PC-9 (cell line): ENCODE measurements around the gene SLC9A3.

Experiments used
- EZH2 ChIP-seq: fragments of 200-600 bp; sonication (generic); IDR thresholded peaks from 2 replicates; pipeline ENCODE4 v1.8.0; 2017; ENCODE audit warnings: antibody characterized with exemption, low read depth
- TF ChIP-seq, protein P1 (sequence below): fragments of 200-600 bp; sonication (generic); conservative IDR thresholded peaks from 2 replicates; pipeline ENCODE4 v1.6.1; 2017; ENCODE audit warnings: mixed run types, antibody characterized with exemption, mild to moderate bottlenecking, moderate library complexity

DNA sequence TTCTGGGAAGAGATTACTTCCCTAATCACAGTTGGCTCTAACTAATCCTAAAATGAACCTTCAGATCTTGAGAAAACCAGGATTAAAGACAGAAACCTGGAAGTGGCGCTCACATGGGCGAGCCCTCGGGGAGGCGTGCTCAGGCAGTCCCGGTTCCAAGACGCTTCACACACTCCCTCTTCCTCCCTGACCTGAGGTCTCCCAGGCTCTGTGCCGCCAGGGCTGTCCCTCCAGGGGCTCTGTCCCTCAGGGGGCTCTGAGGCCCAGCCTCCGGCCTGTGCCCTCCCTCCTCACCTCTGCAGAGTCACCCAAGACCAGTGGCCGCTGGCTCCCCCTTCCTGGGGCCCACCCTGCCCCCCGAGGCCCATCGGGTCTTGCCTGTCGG is 10.2 kb downstream of the SLC9A3 start:
- TF ChIP-seq, protein P1, sequence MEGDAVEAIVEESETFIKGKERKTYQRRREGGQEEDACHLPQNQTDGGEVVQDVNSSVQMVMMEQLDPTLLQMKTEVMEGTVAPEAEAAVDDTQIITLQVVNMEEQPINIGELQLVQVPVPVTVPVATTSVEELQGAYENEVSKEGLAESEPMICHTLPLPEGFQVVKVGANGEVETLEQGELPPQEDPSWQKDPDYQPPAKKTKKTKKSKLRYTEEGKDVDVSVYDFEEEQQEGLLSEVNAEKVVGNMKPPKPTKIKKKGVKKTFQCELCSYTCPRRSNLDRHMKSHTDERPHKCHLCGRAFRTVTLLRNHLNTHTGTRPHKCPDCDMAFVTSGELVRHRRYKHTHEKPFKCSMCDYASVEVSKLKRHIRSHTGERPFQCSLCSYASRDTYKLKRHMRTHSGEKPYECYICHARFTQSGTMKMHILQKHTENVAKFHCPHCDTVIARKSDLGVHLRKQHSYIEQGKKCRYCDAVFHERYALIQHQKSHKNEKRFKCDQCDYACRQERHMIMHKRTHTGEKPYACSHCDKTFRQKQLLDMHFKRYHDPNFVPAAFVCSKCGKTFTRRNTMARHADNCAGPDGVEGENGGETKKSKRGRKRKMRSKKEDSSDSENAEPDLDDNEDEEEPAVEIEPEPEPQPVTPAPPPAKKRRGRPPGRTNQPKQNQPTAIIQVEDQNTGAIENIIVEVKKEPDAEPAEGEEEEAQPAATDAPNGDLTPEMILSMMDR = no peak
- TF ChIP-seq EZH2 = no peak
